ENCODE data around the gene ADAMTS9.

ADAMTS9 gene

DNA sequence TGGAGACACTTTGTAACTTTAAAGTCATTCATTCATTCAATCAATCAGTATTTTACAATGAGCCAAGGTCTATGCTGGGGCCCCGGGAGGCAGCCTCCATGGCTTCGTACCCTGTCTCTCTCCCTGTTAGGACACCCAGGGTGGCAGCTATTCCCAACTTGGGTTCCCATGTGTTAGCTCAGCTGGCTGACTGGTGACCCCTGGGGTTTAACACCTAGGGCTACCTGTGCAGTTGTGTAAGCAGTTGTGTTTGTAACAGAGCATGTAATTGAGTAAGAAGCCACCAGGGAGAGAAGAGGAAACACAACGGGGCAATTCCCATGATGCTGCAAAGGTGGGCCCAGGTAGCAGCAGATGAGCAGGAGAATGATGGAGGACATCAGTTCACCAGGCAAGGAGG, 132.4 kb downstream of the ADAMTS9 start:
- Histone ChIP-seq H3K4me2 (ENCODE audit: low read depth, low read length, poor library complexity, severe bottlenecking) (no peak overlapping the region), H3K9me2 (replicated peaks; ENCODE audit: insufficient read depth, low read length) (no peaks in the 10 kb centered on the region), H3K27me3 (ENCODE audit: low read length) (no peaks in the 10 kb centered on the region), H3K9me3 (ENCODE audit: insufficient read depth, low read length) (no peaks in the 10 kb centered on the region), H3K9ac (ENCODE audit: low read length) (no peak overlapping the region), H2AFZ (ENCODE audit: low read depth, low read length, severe bottlenecking) (no peak overlapping the region), H3K4me3 (ENCODE audit: insufficient read depth, low read length, poor library complexity, severe bottlenecking) (no peak overlapping the region), H3K36me3 (ENCODE audit: low read length) (no peaks in the 10 kb centered on the region), H3K27ac (ENCODE audit: low read depth, low read length) (no peak overlapping the region), H3K79me2 (ENCODE audit: insufficient read depth, low read length) (no peaks in the 10 kb centered on the region), H4K20me1 (ENCODE audit: low read depth, low read length) (no peaks in the 10 kb centered on the region), H3F3A (ENCODE audit: insufficient read depth) (no peaks in the 10 kb centered on the region)
- no peak for TF ChIP-seq EZH2phosphoT487 (conservative IDR thresholded peaks at IDR 0.05; ENCODE audit: low read length)
- TF ChIP-seq, protein P1, sequence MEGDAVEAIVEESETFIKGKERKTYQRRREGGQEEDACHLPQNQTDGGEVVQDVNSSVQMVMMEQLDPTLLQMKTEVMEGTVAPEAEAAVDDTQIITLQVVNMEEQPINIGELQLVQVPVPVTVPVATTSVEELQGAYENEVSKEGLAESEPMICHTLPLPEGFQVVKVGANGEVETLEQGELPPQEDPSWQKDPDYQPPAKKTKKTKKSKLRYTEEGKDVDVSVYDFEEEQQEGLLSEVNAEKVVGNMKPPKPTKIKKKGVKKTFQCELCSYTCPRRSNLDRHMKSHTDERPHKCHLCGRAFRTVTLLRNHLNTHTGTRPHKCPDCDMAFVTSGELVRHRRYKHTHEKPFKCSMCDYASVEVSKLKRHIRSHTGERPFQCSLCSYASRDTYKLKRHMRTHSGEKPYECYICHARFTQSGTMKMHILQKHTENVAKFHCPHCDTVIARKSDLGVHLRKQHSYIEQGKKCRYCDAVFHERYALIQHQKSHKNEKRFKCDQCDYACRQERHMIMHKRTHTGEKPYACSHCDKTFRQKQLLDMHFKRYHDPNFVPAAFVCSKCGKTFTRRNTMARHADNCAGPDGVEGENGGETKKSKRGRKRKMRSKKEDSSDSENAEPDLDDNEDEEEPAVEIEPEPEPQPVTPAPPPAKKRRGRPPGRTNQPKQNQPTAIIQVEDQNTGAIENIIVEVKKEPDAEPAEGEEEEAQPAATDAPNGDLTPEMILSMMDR (IDR thresholded peaks at IDR 0.05; ENCODE audit: insufficient read depth, low read length, poor library complexity, severe bottlenecking) = no peak

DNA sequence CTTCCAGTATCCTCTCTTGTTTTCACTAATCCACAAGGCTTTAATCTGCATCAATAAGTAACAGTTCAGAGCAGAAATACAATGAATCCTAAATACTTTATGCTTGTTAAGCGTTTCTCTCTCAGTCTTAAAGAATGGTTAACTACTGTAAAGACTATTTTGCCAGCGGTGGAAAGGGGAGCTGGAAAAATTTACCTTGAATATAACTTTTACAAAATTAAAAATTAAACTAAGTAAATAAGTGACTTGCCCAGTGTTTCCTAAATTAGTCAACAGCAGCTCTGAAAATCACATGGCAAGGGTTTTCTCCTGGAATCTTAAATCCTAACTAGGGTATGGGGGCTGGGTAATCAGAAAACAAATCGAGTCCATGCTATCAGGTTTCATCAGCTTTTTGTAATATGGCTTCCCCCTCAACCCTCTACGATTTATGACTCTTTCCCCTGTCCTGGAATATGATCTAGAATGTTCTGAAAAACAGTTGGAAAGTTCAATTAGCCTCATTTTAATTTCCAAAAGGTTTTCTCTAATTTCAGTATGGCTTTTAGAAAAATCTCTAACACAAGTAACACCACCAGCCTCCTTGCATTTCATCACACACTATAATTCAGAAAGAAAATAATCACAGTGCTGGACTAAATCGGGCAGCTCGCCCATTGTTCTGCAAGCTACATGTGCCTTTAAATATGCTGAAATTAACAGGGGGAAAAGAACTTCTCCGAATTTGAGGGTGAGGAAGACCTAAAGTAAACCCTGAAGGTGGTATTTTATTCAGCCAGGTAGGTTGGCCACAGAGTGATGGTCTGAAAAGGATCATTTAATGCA, 133.5 kb downstream of the ADAMTS9 start:
- H3K36me3 ChIP-seq (ENCODE audit: low read length) = no peaks in the 10 kb centered on the region
- H3K27me3 ChIP-seq (ENCODE audit: low read length) = no peaks in the 10 kb centered on the region
- no peak overlapping the region for H3K27ac ChIP-seq (ENCODE audit: low read depth, low read length)
- H3K9ac ChIP-seq (ENCODE audit: low read length) = no peak overlapping the region
- H3K79me2 ChIP-seq (ENCODE audit: insufficient read depth, low read length) = no peaks in the 10 kb centered on the region
- TF ChIP-seq EZH2phosphoT487 (conservative IDR thresholded peaks at IDR 0.05; ENCODE audit: low read length) = no peak
- TF ChIP-seq, protein P1 (IDR thresholded peaks at IDR 0.05; ENCODE audit: insufficient read depth, low read length, poor library complexity, severe bottlenecking) = no peak
- H3F3A ChIP-seq (ENCODE audit: insufficient read depth) = no peaks in the 10 kb centered on the region
- no peak overlapping the region for H2AFZ ChIP-seq (ENCODE audit: low read depth, low read length, severe bottlenecking)
- no peak overlapping the region for H3K4me2 ChIP-seq (ENCODE audit: low read depth, low read length, poor library complexity, severe bottlenecking)
- H3K4me3 ChIP-seq (ENCODE audit: insufficient read depth, low read length, poor library complexity, severe bottlenecking) = no peak overlapping the region
- no peaks in the 10 kb centered on the region for H3K9me3 ChIP-seq (ENCODE audit: insufficient read depth, low read length)
- no peaks in the 10 kb centered on the region for H3K9me2 ChIP-seq (replicated peaks; ENCODE audit: insufficient read depth, low read length)
- H4K20me1 ChIP-seq (ENCODE audit: low read depth, low read length) = no peaks in the 10 kb centered on the region

DNA sequence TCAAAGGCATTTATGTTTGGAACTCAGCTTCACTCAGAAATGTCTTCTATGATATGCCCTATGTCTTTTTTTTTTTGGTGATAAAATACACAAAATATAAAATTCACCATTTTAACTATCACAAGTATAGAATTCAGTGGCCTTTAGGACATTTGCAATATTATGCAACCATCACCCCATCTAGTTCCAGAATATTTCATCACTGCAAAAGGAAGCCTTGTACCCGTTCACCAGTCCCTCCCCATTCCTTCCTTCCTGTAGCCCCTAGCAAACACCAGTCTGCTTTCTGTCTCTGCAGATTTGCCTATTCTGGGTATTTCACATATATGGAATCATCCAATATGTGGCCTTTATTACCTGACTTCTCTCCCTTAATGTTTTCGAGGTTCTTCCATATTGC, 134.8 kb downstream of the ADAMTS9 start:
- no peak for TF ChIP-seq EZH2phosphoT487 (conservative IDR thresholded peaks at IDR 0.05; ENCODE audit: low read length)
- TF ChIP-seq, protein P1 (IDR thresholded peaks at IDR 0.05; ENCODE audit: insufficient read depth, low read length, poor library complexity, severe bottlenecking) = no peak
- H3K9ac ChIP-seq (ENCODE audit: low read length) = no peak overlapping the region

More for the DNA sequence above, 134.8 kb downstream of the ADAMTS9 start:
- Histone ChIP-seq H2AFZ (ENCODE audit: low read depth, low read length, severe bottlenecking) (no peak overlapping the region), H3K27ac (ENCODE audit: low read depth, low read length) (no peak overlapping the region), H3K36me3 (ENCODE audit: low read length) (no peaks in the 10 kb centered on the region), H3K27me3 (ENCODE audit: low read length) (no peaks in the 10 kb centered on the region), H3K4me2 (ENCODE audit: low read depth, low read length, poor library complexity, severe bottlenecking) (no peak overlapping the region), H3K4me3 (ENCODE audit: insufficient read depth, low read length, poor library complexity, severe bottlenecking) (no peak overlapping the region), H3K79me2 (ENCODE audit: insufficient read depth, low read length) (no peaks in the 10 kb centered on the region), H4K20me1 (ENCODE audit: low read depth, low read length) (no peaks in the 10 kb centered on the region), H3K9me3 (ENCODE audit: insufficient read depth, low read length) (no peaks in the 10 kb centered on the region), H3K9me2 (replicated peaks; ENCODE audit: insufficient read depth, low read length) (no peaks in the 10 kb centered on the region), H3F3A (ENCODE audit: insufficient read depth) (no peaks in the 10 kb centered on the region)

All from SU-DHL-6 (cell line).